A549 (cell line): Measurements from ENCODE around the gene STRN3.

ENCODE experiments used
- CBX2 ChIP-seq: fragments of 200-600 bp; sonication (generic); IDR thresholded peaks from 2 replicates; pipeline ENCODE4 v1.6.1; 2016; ENCODE audit warnings: low read depth, mild to moderate bottlenecking, borderline replicate concordance
- CEBPB ChIP-seq, 2 experiments: fragments of >200 bp in 1 of 2; sonication (Bioruptor Twin) in 1 of 2; formaldehyde crosslinking in 1 of 2; IDR thresholded peaks; 2 replicates each; pipeline ENCODE4 v1.6.1; 2012 to 2016
- JUN ChIP-seq, 2 experiments: fragments of >200 bp; sonication (Bioruptor Twin); formaldehyde crosslinking; IDR thresholded peaks; 2 replicates in 1 of 2; 3 replicates in 1 of 2; pipeline ENCODE4 v1.6.1; 2016 to 2017
- MYC ChIP-seq: IDR thresholded peaks from 2 replicates; pipeline ENCODE4 v1.6.1; 2012; ENCODE audit warnings: mild to moderate bottlenecking, inconsistent platforms, low read length, improper control_type of control experiment, borderline replicate concordance
- PHF8 ChIP-seq: fragments of 200-600 bp; sonication (generic); IDR thresholded peaks from 2 replicates; pipeline ENCODE4 v1.6.1; 2016; ENCODE audit warnings: low read depth, mild to moderate bottlenecking, antibody characterized with exemption, moderate library complexity, borderline replicate concordance
- POLR2A ChIP-seq: IDR thresholded peaks from 2 replicates; pipeline ENCODE4 v1.6.1; 2012; ENCODE audit warnings: mild to moderate bottlenecking, low read length
- RAD21 ChIP-seq, 2 experiments: fragments of >200 bp in 1 of 2; sonication (Bioruptor Twin) in 1 of 2; formaldehyde crosslinking in 1 of 2; IDR thresholded peaks in 1 of 2; conservative IDR thresholded peaks in 1 of 2; 2 replicates in 1 of 2; 3 replicates in 1 of 2; pipeline ENCODE4 v1.6.1; 2012 to 2018; ENCODE audit warnings: inconsistent platforms in 1 of 2
- RCOR1 ChIP-seq: fragments of 150-350 bp; IDR thresholded peaks from 2 replicates; pipeline ENCODE4 v1.6.1; 2014; ENCODE audit warnings: antibody characterized with exemption, low read length, low read depth
- RFX5 ChIP-seq: fragments of 450-650 bp; IDR thresholded peaks from 2 replicates; pipeline ENCODE4 v1.7.1; 2014; ENCODE audit warnings: antibody characterized with exemption, mild to moderate bottlenecking, moderate library complexity
- TF ChIP-seq, protein P1 (sequence below): fragments of >200 bp; sonication (Bioruptor Twin); formaldehyde crosslinking; IDR thresholded peaks from 3 replicates; pipeline ENCODE4 v1.5.1; 2016
- TF ChIP-seq, protein P2 (sequence below): fragments of 200-600 bp; sonication (generic); IDR thresholded peaks from 2 replicates; pipeline ENCODE4 v1.6.1; 2016; ENCODE audit warnings: antibody characterized with exemption, mild to moderate bottlenecking, moderate library complexity

- TF ChIP-seq, protein P1, sequence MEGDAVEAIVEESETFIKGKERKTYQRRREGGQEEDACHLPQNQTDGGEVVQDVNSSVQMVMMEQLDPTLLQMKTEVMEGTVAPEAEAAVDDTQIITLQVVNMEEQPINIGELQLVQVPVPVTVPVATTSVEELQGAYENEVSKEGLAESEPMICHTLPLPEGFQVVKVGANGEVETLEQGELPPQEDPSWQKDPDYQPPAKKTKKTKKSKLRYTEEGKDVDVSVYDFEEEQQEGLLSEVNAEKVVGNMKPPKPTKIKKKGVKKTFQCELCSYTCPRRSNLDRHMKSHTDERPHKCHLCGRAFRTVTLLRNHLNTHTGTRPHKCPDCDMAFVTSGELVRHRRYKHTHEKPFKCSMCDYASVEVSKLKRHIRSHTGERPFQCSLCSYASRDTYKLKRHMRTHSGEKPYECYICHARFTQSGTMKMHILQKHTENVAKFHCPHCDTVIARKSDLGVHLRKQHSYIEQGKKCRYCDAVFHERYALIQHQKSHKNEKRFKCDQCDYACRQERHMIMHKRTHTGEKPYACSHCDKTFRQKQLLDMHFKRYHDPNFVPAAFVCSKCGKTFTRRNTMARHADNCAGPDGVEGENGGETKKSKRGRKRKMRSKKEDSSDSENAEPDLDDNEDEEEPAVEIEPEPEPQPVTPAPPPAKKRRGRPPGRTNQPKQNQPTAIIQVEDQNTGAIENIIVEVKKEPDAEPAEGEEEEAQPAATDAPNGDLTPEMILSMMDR = no peak
- TF ChIP-seq CEBPB (IDR thresholded peaks at IDR 0.05) = no peak
- TF ChIP-seq CBX2 = no peak
- TF ChIP-seq PHF8 = no peak
- TF ChIP-seq RFX5 = no peak
- TF ChIP-seq, protein P2, sequence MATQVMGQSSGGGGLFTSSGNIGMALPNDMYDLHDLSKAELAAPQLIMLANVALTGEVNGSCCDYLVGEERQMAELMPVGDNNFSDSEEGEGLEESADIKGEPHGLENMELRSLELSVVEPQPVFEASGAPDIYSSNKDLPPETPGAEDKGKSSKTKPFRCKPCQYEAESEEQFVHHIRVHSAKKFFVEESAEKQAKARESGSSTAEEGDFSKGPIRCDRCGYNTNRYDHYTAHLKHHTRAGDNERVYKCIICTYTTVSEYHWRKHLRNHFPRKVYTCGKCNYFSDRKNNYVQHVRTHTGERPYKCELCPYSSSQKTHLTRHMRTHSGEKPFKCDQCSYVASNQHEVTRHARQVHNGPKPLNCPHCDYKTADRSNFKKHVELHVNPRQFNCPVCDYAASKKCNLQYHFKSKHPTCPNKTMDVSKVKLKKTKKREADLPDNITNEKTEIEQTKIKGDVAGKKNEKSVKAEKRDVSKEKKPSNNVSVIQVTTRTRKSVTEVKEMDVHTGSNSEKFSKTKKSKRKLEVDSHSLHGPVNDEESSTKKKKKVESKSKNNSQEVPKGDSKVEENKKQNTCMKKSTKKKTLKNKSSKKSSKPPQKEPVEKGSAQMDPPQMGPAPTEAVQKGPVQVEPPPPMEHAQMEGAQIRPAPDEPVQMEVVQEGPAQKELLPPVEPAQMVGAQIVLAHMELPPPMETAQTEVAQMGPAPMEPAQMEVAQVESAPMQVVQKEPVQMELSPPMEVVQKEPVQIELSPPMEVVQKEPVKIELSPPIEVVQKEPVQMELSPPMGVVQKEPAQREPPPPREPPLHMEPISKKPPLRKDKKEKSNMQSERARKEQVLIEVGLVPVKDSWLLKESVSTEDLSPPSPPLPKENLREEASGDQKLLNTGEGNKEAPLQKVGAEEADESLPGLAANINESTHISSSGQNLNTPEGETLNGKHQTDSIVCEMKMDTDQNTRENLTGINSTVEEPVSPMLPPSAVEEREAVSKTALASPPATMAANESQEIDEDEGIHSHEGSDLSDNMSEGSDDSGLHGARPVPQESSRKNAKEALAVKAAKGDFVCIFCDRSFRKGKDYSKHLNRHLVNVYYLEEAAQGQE = no peak
- TF ChIP-seq RCOR1 = no peak
- no peak for TF ChIP-seq MYC
- TF ChIP-seq JUN (IDR thresholded peaks at IDR 0.05) = no peak
- TF ChIP-seq POLR2A = no peak
- TF ChIP-seq RAD21 (conservative IDR thresholded peaks at IDR 0.05 in 1 of 2, IDR thresholded peaks at IDR 0.05 in 1 of 2) = no peak
Observed at GRCh38 chr14:31057035-31057434, 30.9 kb upstream of the STRN3 start.
